LNCaP clone FGC (cell line): ENCODE data around the gene URGCP.

Source experiments
- DNase-seq: peaks from one replicate; pipeline ENCODE4 v3.0.0-alpha.2; 2011; ENCODE audit warnings: low read depth
- H3K4me3 ChIP-seq: 2 replicates; pipeline ENCODE4 v1.5.1; 2011; ENCODE audit warnings: mild to moderate bottlenecking, low read depth, low read length, control low read depth
- TF ChIP-seq, protein P1 (sequence below): IDR thresholded peaks from 2 replicates; pipeline ENCODE4 v1.5.1; 2012; ENCODE audit warnings: mild to moderate bottlenecking; ENCODE audit not compliant: control insufficient read depth, insufficient read depth; ENCODE audit errors: extremely low read depth

URGCP gene

DNA sequence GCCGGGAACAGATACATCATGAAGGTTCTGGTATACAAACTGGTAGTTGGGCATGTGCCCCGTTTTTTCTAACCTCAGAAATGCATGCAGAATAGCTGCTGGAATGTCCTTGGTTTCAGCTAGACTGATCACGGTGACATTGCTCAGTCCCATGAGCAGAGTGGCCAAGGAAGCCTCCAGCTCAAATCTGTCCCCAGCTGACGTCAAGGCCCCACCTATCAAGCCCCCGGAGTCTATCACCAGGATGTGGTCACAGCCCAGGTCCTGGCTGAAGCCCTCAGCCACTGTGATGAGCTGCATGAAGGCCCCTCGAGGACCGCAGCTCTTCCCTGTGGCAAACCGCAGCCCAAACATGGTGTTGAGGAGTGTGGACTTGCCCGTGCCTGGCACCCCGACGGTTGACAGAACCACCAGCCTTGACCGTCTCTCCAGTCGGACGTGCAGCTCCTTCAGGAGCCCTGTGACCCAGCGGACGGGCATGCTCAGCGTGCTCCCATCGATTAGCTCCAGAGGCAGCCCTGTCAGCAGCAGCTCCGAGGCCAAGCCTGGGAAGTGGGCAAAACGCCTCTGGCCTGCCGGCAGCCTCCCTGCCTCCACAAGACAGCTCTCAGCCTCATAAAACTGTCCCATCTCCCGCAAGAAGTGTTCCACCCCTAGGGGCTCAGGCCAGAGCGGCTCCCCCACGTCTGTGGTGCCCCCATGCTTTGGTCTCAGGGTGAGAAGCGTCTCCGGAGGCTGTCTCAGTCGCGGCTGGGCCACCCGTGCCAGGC lies 29.2 kb downstream of the URGCP start:
- TF ChIP-seq, protein P1, sequence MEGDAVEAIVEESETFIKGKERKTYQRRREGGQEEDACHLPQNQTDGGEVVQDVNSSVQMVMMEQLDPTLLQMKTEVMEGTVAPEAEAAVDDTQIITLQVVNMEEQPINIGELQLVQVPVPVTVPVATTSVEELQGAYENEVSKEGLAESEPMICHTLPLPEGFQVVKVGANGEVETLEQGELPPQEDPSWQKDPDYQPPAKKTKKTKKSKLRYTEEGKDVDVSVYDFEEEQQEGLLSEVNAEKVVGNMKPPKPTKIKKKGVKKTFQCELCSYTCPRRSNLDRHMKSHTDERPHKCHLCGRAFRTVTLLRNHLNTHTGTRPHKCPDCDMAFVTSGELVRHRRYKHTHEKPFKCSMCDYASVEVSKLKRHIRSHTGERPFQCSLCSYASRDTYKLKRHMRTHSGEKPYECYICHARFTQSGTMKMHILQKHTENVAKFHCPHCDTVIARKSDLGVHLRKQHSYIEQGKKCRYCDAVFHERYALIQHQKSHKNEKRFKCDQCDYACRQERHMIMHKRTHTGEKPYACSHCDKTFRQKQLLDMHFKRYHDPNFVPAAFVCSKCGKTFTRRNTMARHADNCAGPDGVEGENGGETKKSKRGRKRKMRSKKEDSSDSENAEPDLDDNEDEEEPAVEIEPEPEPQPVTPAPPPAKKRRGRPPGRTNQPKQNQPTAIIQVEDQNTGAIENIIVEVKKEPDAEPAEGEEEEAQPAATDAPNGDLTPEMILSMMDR = no peak

DNA sequence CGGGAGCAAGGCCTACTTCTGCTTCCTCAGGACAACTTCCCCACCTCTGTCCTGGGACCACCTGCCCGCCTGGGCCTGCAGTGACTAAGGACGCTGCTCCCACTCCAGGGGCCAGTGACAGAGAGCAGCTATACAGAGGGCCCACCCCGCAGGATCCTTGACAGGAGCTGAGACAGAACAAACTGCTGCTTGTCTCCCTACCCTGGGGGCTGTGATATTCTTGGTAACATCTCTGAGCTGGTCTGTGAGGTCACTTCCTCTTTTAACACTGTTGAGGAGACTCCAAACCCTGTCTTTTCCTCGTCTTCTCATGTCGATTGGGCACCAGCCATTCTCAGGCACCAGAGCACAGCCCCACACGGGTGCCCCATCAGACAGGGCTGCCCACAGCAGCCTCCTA lies 30.2 kb downstream of the URGCP start:
- TF ChIP-seq, protein P1 = no peak
- DNase-seq = no peak
- H3K4me3 ChIP-seq = no peak overlapping the region

More for the DNA sequence above, 29.2 kb downstream of the URGCP start:
- no peak overlapping the region for H3K4me3 ChIP-seq
- no peak for DNase-seq

DNA sequence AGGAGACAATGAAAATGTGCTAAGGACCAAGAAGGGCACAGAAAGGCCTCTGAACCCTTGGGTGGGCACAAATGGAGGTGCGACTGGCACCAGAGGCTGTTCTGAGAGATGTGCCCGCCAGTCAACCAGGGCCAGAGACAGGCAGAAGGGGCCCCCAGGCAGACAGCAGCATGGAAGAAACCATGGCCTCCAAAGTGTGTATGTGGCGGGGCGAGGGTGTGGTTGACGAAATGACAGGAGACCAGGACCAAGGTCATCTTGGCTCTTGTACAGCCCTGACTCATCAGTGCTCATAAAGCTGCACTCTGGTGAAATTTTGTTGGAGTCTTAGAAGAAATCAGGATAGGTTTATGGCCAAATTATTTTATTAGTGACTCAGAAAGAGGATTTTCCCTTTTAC lies 33.1 kb downstream of the URGCP start:
- TF ChIP-seq, protein P1 = no peak
- H3K4me3 ChIP-seq = no peak overlapping the region

DNA sequence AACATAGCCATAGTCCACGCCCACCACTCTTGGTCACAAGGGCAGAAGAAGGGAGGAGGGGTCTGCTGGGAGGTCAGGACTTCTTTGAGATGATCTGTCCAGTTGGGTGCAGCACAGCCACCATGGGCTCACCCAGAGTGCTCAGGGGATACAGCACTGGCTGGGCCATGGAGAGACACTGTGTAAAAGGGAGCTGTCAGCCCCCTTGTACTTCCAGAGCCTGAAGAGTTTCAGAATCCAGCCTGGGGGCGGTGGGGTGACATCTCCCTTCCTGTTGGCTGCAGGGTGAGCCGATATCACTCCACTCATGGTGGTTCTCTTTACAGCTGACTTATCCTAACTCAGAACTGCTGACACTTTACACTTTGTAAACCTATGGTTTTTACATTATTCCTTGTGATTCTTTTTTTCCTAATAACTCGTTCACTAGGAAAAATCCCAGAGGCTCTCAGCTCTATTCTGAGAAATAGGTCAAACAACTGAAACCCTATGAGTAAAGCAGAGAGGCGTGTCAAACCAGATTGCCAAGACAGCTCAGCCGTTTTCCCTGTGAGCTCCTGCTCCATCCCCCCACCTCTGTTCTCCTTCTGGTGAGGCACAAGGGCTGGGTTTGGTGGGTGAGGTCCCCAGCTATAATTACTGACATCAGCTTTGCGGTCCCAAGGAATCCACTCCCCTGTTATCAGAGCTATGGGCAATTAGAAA lies 33.8 kb downstream of the URGCP start:
- no peak overlapping the region for H3K4me3 ChIP-seq
- TF ChIP-seq, protein P1 = no peak
- DNase-seq = no peak

More for the DNA sequence above, 33.1 kb downstream of the URGCP start:
- DNase-seq = no peak

DNA sequence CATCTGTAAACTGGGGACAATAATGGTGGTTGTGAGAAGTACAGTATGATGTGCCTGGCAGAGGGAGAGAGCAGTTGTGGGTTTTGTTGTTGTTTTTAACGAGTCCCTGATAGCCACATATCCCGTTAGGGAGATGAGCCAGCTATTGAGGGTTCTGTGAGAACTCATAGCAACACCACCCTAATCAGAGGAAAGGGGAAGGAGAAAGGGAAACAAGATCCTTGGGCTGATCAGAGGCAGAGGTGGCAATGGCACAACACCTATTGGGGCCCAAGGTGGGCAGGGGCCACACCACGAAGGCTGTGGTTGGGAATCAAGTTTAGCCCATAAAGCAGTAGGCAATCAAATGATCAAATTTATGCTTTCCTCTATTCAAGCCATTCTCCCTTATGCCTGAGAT lies 35.3 kb downstream of the URGCP start:
- H3K4me3 ChIP-seq = no peak overlapping the region
- no peak for DNase-seq
- TF ChIP-seq, protein P1 = no peak

DNA sequence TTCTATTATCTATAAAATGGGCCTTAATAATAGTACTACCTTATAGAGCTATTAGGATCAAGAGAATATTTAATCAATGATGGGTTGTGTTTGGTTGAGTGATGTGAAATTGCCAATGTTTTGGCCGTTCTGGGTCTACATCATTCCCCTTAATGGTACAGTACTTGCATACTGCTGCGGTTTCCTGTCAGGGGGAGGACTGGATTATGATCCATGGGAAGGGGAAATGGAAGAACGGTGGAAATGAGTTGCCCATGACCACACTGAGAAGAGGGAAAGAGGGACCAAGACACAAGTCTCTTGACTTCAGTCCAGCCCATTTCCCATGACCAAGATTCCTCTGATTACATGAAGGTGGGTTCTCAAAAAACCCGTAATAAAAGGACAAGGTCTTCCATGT lies 36.1 kb downstream of the URGCP start:
- no peak overlapping the region for H3K4me3 ChIP-seq
- TF ChIP-seq, protein P1 = no peak
- no peak for DNase-seq
